Mesenchymal stem cell (in vitro differentiated cells and primary cell): Measurements from ENCODE around the gene NUDT8.

Experiments
- DNase-seq: peaks from one replicate; pipeline ENCODE4 v3.0.0-alpha.2; 2013
- H2AFZ ChIP-seq: one replicate; pipeline ENCODE4 v1.6.1; 2013; ENCODE audit warnings: low read depth, mild to moderate bottlenecking, control low read depth, inconsistent platforms, low read length, moderate library complexity
- H2AK5ac ChIP-seq: 2 replicates; pipeline ENCODE4 v1.6.1; 2013; ENCODE audit warnings: low read length, moderate library complexity, mild to moderate bottlenecking, inconsistent platforms; ENCODE audit not compliant: severe bottlenecking
- H2BK120ac ChIP-seq: one replicate; pipeline ENCODE4 v1.6.1; 2013; ENCODE audit warnings: low read depth, mild to moderate bottlenecking, inconsistent platforms, low read length, moderate library complexity
- H2BK12ac ChIP-seq, 2 experiments: one replicate each; pipeline ENCODE4 v1.6.1; 2013; ENCODE audit warnings: inconsistent platforms in 2 of 2, low read length in 2 of 2, mild to moderate bottlenecking in 2 of 2, moderate library complexity in 2 of 2, control low read depth in 1 of 2
- H2BK15ac ChIP-seq: one replicate; pipeline ENCODE4 v1.6.1; 2013; ENCODE audit warnings: mild to moderate bottlenecking, low read depth, inconsistent platforms; ENCODE audit not compliant: poor library complexity, severe bottlenecking
- H2BK5ac ChIP-seq: 2 replicates; pipeline ENCODE4 v1.6.1; 2013; ENCODE audit warnings: low read depth, mild to moderate bottlenecking, low read length, control low read depth, inconsistent platforms; ENCODE audit not compliant: poor library complexity, severe bottlenecking
- H3K14ac ChIP-seq, 2 experiments: one replicate each; pipeline ENCODE4 v1.6.1; 2013; ENCODE audit warnings: inconsistent platforms in 2 of 2, low read length in 2 of 2, control low read depth in 1 of 2, mild to moderate bottlenecking in 1 of 2, moderate library complexity in 1 of 2
- H3K18ac ChIP-seq, 2 experiments: one replicate each; pipeline ENCODE4 v1.6.1; 2013; ENCODE audit warnings: inconsistent platforms in 2 of 2, low read length in 2 of 2, control low read depth in 1 of 2, low read depth in 1 of 2, mild to moderate bottlenecking in 1 of 2
- H3K23ac ChIP-seq, 2 experiments: one replicate each; pipeline ENCODE4 v1.6.1; 2013; ENCODE audit warnings: inconsistent platforms in 2 of 2, low read length in 2 of 2, mild to moderate bottlenecking in 2 of 2, moderate library complexity in 2 of 2, control low read depth in 1 of 2
- H3K27ac ChIP-seq: 2 replicates; pipeline ENCODE4 v1.5.1; 2013; ENCODE audit warnings: mild to moderate bottlenecking, moderate library complexity, low read length, control low read depth, inconsistent platforms; ENCODE audit not compliant: poor library complexity, severe bottlenecking
- H3K27me3 ChIP-seq, 2 experiments: 2 replicates each; pipeline versions ENCODE4 v1.6.1 to v1.7.0; 2013; ENCODE audit warnings: low read length in 2 of 2, mild to moderate bottlenecking in 2 of 2, moderate library complexity in 2 of 2, control low read depth in 1 of 2, inconsistent platforms in 1 of 2; ENCODE audit not compliant: control insufficient read depth in 1 of 2, insufficient read depth in 1 of 2
- H3K36me3 ChIP-seq, 2 experiments: 2 replicates each; pipeline versions ENCODE4 v1.6.1 to v1.7.0; 2013; ENCODE audit warnings: low read length in 2 of 2, control low read depth in 1 of 2, inconsistent platforms in 1 of 2, low read depth in 1 of 2, mild to moderate bottlenecking in 1 of 2; ENCODE audit not compliant: insufficient read depth in 2 of 2, control insufficient read depth in 1 of 2
- H3K4ac ChIP-seq, 2 experiments: one replicate each; pipeline ENCODE4 v1.6.1; 2013; ENCODE audit warnings: inconsistent platforms in 2 of 2, low read length in 2 of 2, mild to moderate bottlenecking in 2 of 2, moderate library complexity in 2 of 2, control low read depth in 1 of 2, low read depth in 1 of 2
- H3K4me1 ChIP-seq: 2 replicates; pipeline ENCODE4 v1.6.1; 2013; ENCODE audit warnings: low read depth, low read length, control low read depth; ENCODE audit not compliant: control insufficient read depth, insufficient read depth
- H3K4me2 ChIP-seq: 2 replicates; pipeline ENCODE4 v1.6.1; 2013; ENCODE audit warnings: low read length, mild to moderate bottlenecking, inconsistent platforms; ENCODE audit not compliant: poor library complexity, severe bottlenecking
- H3K4me3 ChIP-seq, 2 experiments: 2 replicates each; pipeline versions ENCODE4 v1.5.1 to v1.7.0; 2013; ENCODE audit warnings: low read length in 2 of 2, mild to moderate bottlenecking in 2 of 2, control low read depth in 1 of 2, low read depth in 1 of 2; ENCODE audit not compliant: insufficient read depth in 1 of 2
- H3K79me1 ChIP-seq: replicated peaks from 2 replicates; pipeline ENCODE4 v1.6.1; 2013; ENCODE audit warnings: mild to moderate bottlenecking, control low read depth, low read length, inconsistent platforms; ENCODE audit not compliant: poor library complexity, severe bottlenecking
- H3K9ac ChIP-seq: 2 replicates; pipeline ENCODE4 v1.7.0; 2013; ENCODE audit warnings: mild to moderate bottlenecking, low read length, moderate library complexity
- H3K9me3 ChIP-seq: 2 replicates; pipeline ENCODE4 v1.7.0; 2013; ENCODE audit warnings: mild to moderate bottlenecking, low read length; ENCODE audit not compliant: control insufficient read depth
- H4K8ac ChIP-seq: one replicate; pipeline ENCODE4 v1.6.1; 2013; ENCODE audit warnings: inconsistent platforms, mild to moderate bottlenecking, low read length, moderate library complexity
- H4K91ac ChIP-seq: one replicate; pipeline ENCODE4 v1.6.1; 2013; ENCODE audit warnings: mild to moderate bottlenecking, low read length, inconsistent platforms
- WGBS: methylation state at CpG from one replicate; pipeline ENCODE4 v1.1.7; 2013; ENCODE audit warnings: mixed read lengths; 5-methylcytosine and 5-hydroxymethylcytosine counted together

NUDT8 gene

DNA sequence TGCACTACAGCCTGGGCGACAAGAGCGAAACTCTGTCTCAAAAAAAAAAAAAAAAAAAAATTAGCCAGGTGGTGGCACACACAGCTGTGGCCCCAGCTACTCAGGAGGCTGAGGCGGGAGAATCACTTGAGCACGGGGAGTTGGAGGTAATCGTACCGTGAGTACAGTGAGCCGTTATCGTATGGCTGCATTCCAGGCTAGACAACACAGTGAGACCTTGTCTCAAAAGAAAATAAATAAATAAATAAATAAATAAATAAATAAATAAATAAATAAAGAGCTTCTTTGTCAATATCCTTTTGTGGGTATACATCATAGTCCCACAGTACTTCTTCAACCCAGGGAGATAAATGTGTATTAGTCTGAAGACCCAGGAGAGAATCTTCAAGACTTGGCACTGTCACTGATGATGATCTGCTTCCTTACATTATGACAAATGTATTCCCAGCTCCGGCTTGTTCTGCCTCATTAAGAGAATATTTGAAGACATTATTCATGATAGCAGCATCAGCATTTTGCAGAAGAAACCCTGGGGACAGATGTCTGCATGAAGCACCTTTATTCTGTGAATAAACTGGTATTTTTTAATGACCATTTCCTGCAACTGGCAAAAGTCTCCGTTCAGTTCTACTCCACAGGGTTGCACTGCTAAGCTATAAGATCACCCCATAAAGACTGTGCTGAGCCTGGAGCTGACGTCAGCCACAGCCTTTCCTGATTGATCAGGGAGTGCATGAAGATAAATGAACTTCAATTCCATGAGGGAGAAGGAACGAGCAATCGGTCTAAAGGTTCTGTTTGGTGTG lies 22.4 kb upstream of the NUDT8 start:
- Histone ChIP-seq H2BK12ac (no peak overlapping the region), H2AK5ac (no peak overlapping the region), H3K4me1 (peaks cover 3% of the 10 kb centered on the region), H3K36me3 (no peaks in the 10 kb centered on the region), H3K4ac (no peak overlapping the region), H3K9me3 (no peaks in the 10 kb centered on the region), H3K79me1 (no peaks in the 10 kb centered on the region), H3K4me3 (no peak overlapping the region), H3K14ac (no peak overlapping the region), H2BK5ac (no peak overlapping the region), H4K8ac (no peak overlapping the region), H2AFZ (no peak overlapping the region), H2BK15ac (no peak overlapping the region), H3K9ac (no peak overlapping the region), H3K27me3 (peaks cover 4 to 36% of the 10 kb centered on the region in 2 experiments), H2BK120ac (no peak overlapping the region), H3K4me2 (no peak overlapping the region), H3K27ac (no peak overlapping the region), H3K23ac (no peak overlapping the region), H4K91ac (no peak overlapping the region), H3K18ac (no peak overlapping the region)
- WGBS = 83% methylated on average over 11 of the region's 13 CpGs
- DNase-seq = no peak

DNA sequence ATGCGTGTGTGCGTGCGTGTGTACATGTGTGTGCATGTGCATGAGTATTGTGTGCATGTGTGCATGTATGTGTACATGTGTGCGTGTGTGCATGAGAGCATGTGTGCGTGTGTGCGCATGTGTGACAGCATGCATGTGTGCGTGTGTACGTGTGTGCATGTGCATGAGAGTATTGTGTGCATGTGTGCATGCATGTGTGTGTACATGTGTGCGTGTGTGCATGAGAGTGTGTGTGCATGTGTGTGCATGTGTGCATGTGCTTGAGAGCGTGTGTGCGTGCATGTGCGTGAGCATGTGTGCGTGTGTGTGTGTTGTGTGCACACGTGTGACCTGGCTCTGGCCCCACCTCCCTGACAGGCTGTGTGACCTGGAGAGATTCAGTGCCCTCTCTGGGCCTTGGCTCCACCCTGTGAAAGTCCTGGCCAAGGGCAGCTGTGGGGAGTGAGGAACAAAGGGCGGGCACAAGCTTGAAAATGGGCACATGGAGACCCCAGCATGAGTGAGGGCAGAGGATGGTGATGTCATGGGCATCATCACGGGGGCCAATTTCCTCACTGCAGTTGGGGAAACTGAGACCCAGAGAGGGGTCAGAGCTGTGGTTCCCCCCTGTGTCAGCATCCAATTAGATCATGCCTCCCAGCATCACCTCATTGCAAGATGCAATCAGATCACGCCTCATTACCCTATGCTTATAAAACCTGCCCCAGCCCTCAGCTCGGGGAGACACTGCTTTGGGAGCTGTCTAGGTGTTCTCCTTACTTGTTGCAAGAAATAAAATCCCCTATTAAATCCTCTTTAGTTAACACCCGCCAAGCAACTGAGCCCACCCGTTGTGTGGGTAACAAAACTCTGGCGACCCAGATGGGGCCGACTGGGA lies 20.1 kb upstream of the NUDT8 start:
- Histone ChIP-seq H2BK120ac (no peak overlapping the region), H3K9ac (no peak overlapping the region), H3K4me3 (no peak overlapping the region), H3K79me1 (no peaks in the 10 kb centered on the region), H3K14ac (peak overlapping the region in 1 of 2 experiments; percentile 55), H3K18ac (no peak overlapping the region), H2AFZ (no peak overlapping the region), H3K27ac (no peak overlapping the region), H2BK15ac (no peak overlapping the region), H3K4me1 (peaks cover 3% of the 10 kb centered on the region), H2AK5ac (no peak overlapping the region), H3K9me3 (no peaks in the 10 kb centered on the region), H3K27me3 (peaks cover 9 to 48% of the 10 kb centered on the region in 2 experiments), H2BK12ac (no peak overlapping the region), H4K8ac (no peak overlapping the region), H3K4me2 (no peak overlapping the region), H3K23ac (no peak overlapping the region), H3K36me3 (no peaks in the 10 kb centered on the region), H3K4ac (no peak overlapping the region), H4K91ac (peak overlapping the region; percentile 1), H2BK5ac (no peak overlapping the region)
- WGBS = 93% methylated on average over 22 of the region's 22 CpGs
- DNase-seq = no peak

DNA sequence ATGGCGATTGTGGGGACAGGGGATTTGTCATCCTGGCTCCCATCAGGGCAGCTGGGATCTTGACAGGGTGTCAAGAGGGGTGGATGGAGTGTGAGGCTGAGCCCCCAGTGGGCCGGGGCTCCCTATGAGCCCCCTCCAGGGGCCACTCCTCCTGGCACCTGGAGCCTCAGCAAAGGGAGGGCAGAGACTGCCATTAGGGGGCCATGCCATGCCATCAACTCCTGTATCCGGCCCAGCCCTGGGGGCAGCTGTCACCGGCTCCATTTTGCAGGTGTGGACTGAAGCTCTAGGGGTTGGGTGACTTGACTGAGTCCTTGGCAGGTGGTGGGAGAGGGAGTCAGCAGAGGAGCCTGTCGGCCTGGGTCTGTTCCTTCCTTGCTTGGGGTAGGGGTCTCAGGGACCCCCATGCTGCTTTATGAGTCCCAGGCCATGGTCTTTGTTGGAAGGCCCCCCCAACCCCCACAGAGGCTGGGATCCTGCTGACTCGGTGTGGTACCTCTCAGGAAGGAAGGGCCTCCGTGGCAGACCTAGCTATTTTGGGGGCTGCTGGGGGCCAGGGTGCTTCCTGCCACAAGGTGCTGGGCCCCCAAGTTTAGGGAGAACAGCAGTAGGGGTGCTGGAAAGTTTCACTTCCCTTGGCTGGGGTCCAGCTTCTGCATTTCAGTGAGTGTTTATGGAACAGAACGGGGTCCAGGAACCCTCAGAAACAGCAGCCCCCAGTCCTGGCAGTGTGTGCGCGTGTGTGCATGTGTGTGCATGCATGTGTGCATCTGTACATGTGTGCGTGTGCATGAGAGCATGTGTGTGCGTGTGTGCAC lies 19.3 kb upstream of the NUDT8 start:
- Histone ChIP-seq H2AK5ac (no peak overlapping the region), H2BK12ac (no peak overlapping the region), H4K8ac (no peak overlapping the region), H3K4me2 (no peak overlapping the region), H3K27ac (no peak overlapping the region), H3K27me3 (peaks cover 9 to 44% of the 10 kb centered on the region in 2 experiments), H2AFZ (no peak overlapping the region), H3K18ac (no peak overlapping the region), H2BK15ac (no peak overlapping the region), H3K9ac (no peak overlapping the region), H3K4ac (no peak overlapping the region), H3K23ac (no peak overlapping the region), H3K4me3 (no peak overlapping the region), H3K79me1 (no peaks in the 10 kb centered on the region), H2BK5ac (no peak overlapping the region), H4K91ac (peak overlapping the region; percentile 1), H3K4me1 (peaks cover 3% of the 10 kb centered on the region), H3K36me3 (no peaks in the 10 kb centered on the region), H3K14ac (no peak overlapping the region), H3K9me3 (no peaks in the 10 kb centered on the region), H2BK120ac (no peak overlapping the region)
- DNase-seq = no peak
- 90% methylated on average over 12 of the region's 12 CpGs for WGBS
